ENCODE measurements around the gene MSI2. TPM values are rescaled to one million over a fixed set of nuclear protein-coding genes. Genes with fewer than 3 reads are reported as not detected.

MSI2 gene
- total RNA-seq, 1 experiment from 2014 or later, result 174 TPM

GRCh38 chr17:57513569-57513968 lies 257.2 kb downstream of the MSI2 start:
- Mint-ChIP-seq H3K27ac (ENCODE audit: unreplicated experiment) (no peak overlapping the region), H3K9me3 (ENCODE audit: unreplicated experiment) (no peaks in the 10 kb centered on the region), H3K36me3 (ENCODE audit: insufficient read depth, unreplicated experiment) (peaks cover 58% of the 10 kb centered on the region), H3K4me1 (ENCODE audit: low read depth, unreplicated experiment) (peaks cover 33% of the 10 kb centered on the region), H3K27me3 (ENCODE audit: insufficient read depth, unreplicated experiment) (no peaks in the 10 kb centered on the region), H3K4me3 (ENCODE audit: unreplicated experiment) (no peak overlapping the region)
- H3K9me3 ChIP-seq, result no peaks in the 10 kb centered on the region
- no peaks in the 10 kb centered on the region for H3K36me3 ChIP-seq (ENCODE audit: control insufficient read depth, insufficient read depth, low read length)
- TF ChIP-seq CTCF (IDR thresholded peaks at IDR 0.05; ENCODE audit: insufficient read depth in 1 of 2, low read depth in 1 of 2, low read length in 1 of 2, severe bottlenecking in 1 of 2, unreplicated experiment in 1 of 2), result no peak
- ChIA-PET CTCF (no interaction called here), POLR2A (no interaction called here)
- DNase-seq, result no peak
- H3K27me3 ChIP-seq (replicated peaks; ENCODE audit: control insufficient read depth, insufficient read depth, low read length), result no peaks in the 10 kb centered on the region
- intact Hi-C loops (cut with micrococcal nuclease; ENCODE audit: unreplicated experiment), result no loop called here
- no peak overlapping the region for H3K4me3 ChIP-seq (ENCODE audit: low read depth, low read length)
- BruUV-seq (replicated peaks), result no TSS peak
- peaks cover 34% of the 10 kb centered on the region for H3K4me1 ChIP-seq

- H3K9me3 ChIP-seq, result no peaks in the 10 kb centered on the region
- no TSS peak for BruUV-seq (replicated peaks)
- H3K27me3 Mint-ChIP-seq (ENCODE audit: insufficient read depth, unreplicated experiment), result no peaks in the 10 kb centered on the region
- no peak for TF ChIP-seq CTCF (IDR thresholded peaks at IDR 0.05; ENCODE audit: insufficient read depth in 1 of 2, low read depth in 1 of 2, low read length in 1 of 2, severe bottlenecking in 1 of 2, unreplicated experiment in 1 of 2)
- ChIA-PET CTCF (no interaction called here), POLR2A (no interaction called here)
- H3K4me1 Mint-ChIP-seq (ENCODE audit: low read depth, unreplicated experiment), result peaks cover 43% of the 10 kb centered on the region
- no peak for DNase-seq
- no peak overlapping the region for H3K27ac Mint-ChIP-seq (ENCODE audit: unreplicated experiment)
- intact Hi-C loops (cut with micrococcal nuclease; ENCODE audit: unreplicated experiment), result loop anchor here (5.0 kb wide), 3 partner anchors 32 to 142 kb away; no protein-coding TSS in a partner anchor
- no peaks in the 10 kb centered on the region for H3K36me3 ChIP-seq (ENCODE audit: control insufficient read depth, insufficient read depth, low read length)
- no peaks in the 10 kb centered on the region for H3K27me3 ChIP-seq (replicated peaks; ENCODE audit: control insufficient read depth, insufficient read depth, low read length)
- no peaks in the 10 kb centered on the region for H3K9me3 Mint-ChIP-seq (ENCODE audit: unreplicated experiment)
- H3K4me3 ChIP-seq (ENCODE audit: low read depth, low read length), result no peak overlapping the region
- H3K4me3 Mint-ChIP-seq (ENCODE audit: unreplicated experiment), result no peak overlapping the region
- peaks cover 44% of the 10 kb centered on the region for H3K4me1 ChIP-seq
- peaks cover 54% of the 10 kb centered on the region for H3K36me3 Mint-ChIP-seq (ENCODE audit: insufficient read depth, unreplicated experiment)
These were observed 258.3 kb downstream of the MSI2 start for GRCh38 chr17:57514614-57515013.

- intact Hi-C loops (cut with micrococcal nuclease; ENCODE audit: unreplicated experiment), result loop anchor here (5.0 kb wide), 3 partner anchors 33 to 143 kb away; no protein-coding TSS in a partner anchor
These were observed 259.4 kb downstream of the MSI2 start for GRCh38 chr17:57515662-57516211.

More at GRCh38 chr17:57515662-57516211, 259.4 kb downstream of the MSI2 start:
- Histone ChIP-seq H3K36me3 (ENCODE audit: control insufficient read depth, insufficient read depth, low read length) (no peaks in the 10 kb centered on the region), H3K9me3 (no peaks in the 10 kb centered on the region), H3K4me3 (ENCODE audit: low read depth, low read length) (no peak overlapping the region), H3K27me3 (replicated peaks; ENCODE audit: control insufficient read depth, insufficient read depth, low read length) (no peaks in the 10 kb centered on the region), H3K4me1 (peaks cover 52% of the 10 kb centered on the region)
- Mint-ChIP-seq H3K9me3 (ENCODE audit: unreplicated experiment) (no peaks in the 10 kb centered on the region), H3K36me3 (ENCODE audit: insufficient read depth, unreplicated experiment) (peaks cover 44% of the 10 kb centered on the region), H3K27ac (ENCODE audit: unreplicated experiment) (peak overlapping the region; percentile 94), H3K4me1 (ENCODE audit: low read depth, unreplicated experiment) (peaks cover 45% of the 10 kb centered on the region), H3K27me3 (ENCODE audit: insufficient read depth, unreplicated experiment) (no peaks in the 10 kb centered on the region), H3K4me3 (ENCODE audit: unreplicated experiment) (no peak overlapping the region)
- ChIA-PET CTCF (no interaction called here), POLR2A (no interaction called here)
- no TSS peak for BruUV-seq (replicated peaks)
- no peak for TF ChIP-seq CTCF (IDR thresholded peaks at IDR 0.05; ENCODE audit: insufficient read depth in 1 of 2, low read depth in 1 of 2, low read length in 1 of 2, severe bottlenecking in 1 of 2, unreplicated experiment in 1 of 2)
- DNase-seq, result no peak
